HUES6 (cell line): ENCODE measurements around the gene REC8.
A peak's percentile ranks its signal among the peaks of the same experiment; 100 is the strongest.

Source experiments
- H3K27ac ChIP-seq: 2 replicates; pipeline ENCODE4 v1.7.0; 2013; ENCODE audit warnings: low read depth, mild to moderate bottlenecking, low read length, inconsistent platforms
- H3K27me3 ChIP-seq: 2 replicates; pipeline ENCODE4 v1.6.1; 2013; ENCODE audit warnings: low read length; ENCODE audit not compliant: control insufficient read depth, insufficient read depth
- H3K36me3 ChIP-seq: 2 replicates; pipeline ENCODE4 v1.6.1; 2013; ENCODE audit warnings: low read length; ENCODE audit not compliant: control insufficient read depth, insufficient read depth
- H3K4me1 ChIP-seq: 2 replicates; pipeline ENCODE4 v1.6.1; 2013; ENCODE audit warnings: low read length; ENCODE audit not compliant: control insufficient read depth, insufficient read depth
- H3K4me3 ChIP-seq: 2 replicates; pipeline ENCODE4 v1.5.1; 2013; ENCODE audit warnings: low read depth, low read length
- H3K9ac ChIP-seq: one replicate; pipeline ENCODE4 v1.6.1; 2013; ENCODE audit warnings: mild to moderate bottlenecking, low read length
- H3K9me3 ChIP-seq: 2 replicates; pipeline ENCODE4 v1.6.1; 2013; ENCODE audit warnings: low read depth, low read length; ENCODE audit not compliant: control insufficient read depth, insufficient read depth

The REC8 gene

GRCh38 chr14:24132061-24132685 is 39.7 kb upstream of the REC8 start:
- Histone ChIP-seq H3K9me3 (no peaks in the 10 kb centered on the region), H3K27me3 (no peaks in the 10 kb centered on the region; the same call in 1 of the 2 replicates), H3K9ac (no peak overlapping the region), H3K4me1 (peaks cover 10% of the 10 kb centered on the region), H3K4me3 (no peak overlapping the region), H3K36me3 (peaks cover under 1% of the 10 kb centered on the region; the same call in 1 of the 2 replicates), H3K27ac (no peak overlapping the region)

GRCh38 chr14:24132976-24133375 is 38.9 kb upstream of the REC8 start:
- Histone ChIP-seq H3K4me1 (peaks cover 10% of the 10 kb centered on the region), H3K36me3 (peaks cover 8% of the 10 kb centered on the region; the same call in 1 of the 2 replicates), H3K27ac (no peak overlapping the region), H3K27me3 (no peaks in the 10 kb centered on the region; the same call in 1 of the 2 replicates), H3K9ac (no peak overlapping the region), H3K4me3 (no peak overlapping the region), H3K9me3 (no peaks in the 10 kb centered on the region)

- H3K4me3 ChIP-seq, result no peak overlapping the region
- H3K9me3 ChIP-seq, result no peaks in the 10 kb centered on the region
- peaks cover 10% of the 10 kb centered on the region for H3K4me1 ChIP-seq
- H3K36me3 ChIP-seq, result peaks cover 16% of the 10 kb centered on the region
- H3K27me3 ChIP-seq, result no peaks in the 10 kb centered on the region; the same call in 1 of the 2 replicates
- no peak overlapping the region for H3K9ac ChIP-seq
- no peak overlapping the region for H3K27ac ChIP-seq
Observed at GRCh38 chr14:24133735-24134134, 38.1 kb upstream of the REC8 start.

GRCh38 chr14:24135584-24135833 is 36.4 kb upstream of the REC8 start:
- Histone ChIP-seq H3K4me3 (peak overlapping the region; percentile 96), H3K4me1 (peaks cover 10% of the 10 kb centered on the region), H3K27me3 (no peaks in the 10 kb centered on the region; the same call in 1 of the 2 replicates), H3K9me3 (no peaks in the 10 kb centered on the region), H3K27ac (no peak overlapping the region), H3K9ac (no peak overlapping the region), H3K36me3 (peaks cover 27% of the 10 kb centered on the region)

- Histone ChIP-seq H3K9ac (peak within 1 kb of the TSS; percentile 64), H3K9me3 (no peaks in the 10 kb centered on the region), H3K27ac (no peak within 1 kb of the TSS), H3K27me3 (no peaks in the 10 kb centered on the region; the same call in 1 of the 2 replicates), H3K4me1 (peaks cover 10% of the 10 kb centered on the region), H3K36me3 (peaks cover 27% of the 10 kb centered on the region), H3K4me3 (peak within 1 kb of the TSS; percentile 96)
Observed at GRCh38 chr14:24135834-24136683, 35.8 kb upstream of the REC8 start, which contains the start of gene PSME1. TSS of gene PSME1 (plus strand) at chr14:24136194. CDS start at chr14:24136263, 69 bp downstream.

GRCh38 chr14:24136684-24137528 is 35.0 kb upstream of the REC8 start:
- Histone ChIP-seq H3K9me3 (no peaks in the 10 kb centered on the region), H3K4me3 (peak overlapping the region; percentile 96), H3K27ac (no peak overlapping the region), H3K27me3 (no peaks in the 10 kb centered on the region; the same call in 1 of the 2 replicates), H3K9ac (peak overlapping the region; percentile 64), H3K4me1 (peaks cover 10% of the 10 kb centered on the region), H3K36me3 (peaks cover 27% of the 10 kb centered on the region)

GRCh38 chr14:24137529-24138395 is 34.1 kb upstream of the REC8 start:
- no peak overlapping the region for H3K9ac ChIP-seq
- peaks cover 13% of the 10 kb centered on the region for H3K4me1 ChIP-seq
- no peaks in the 10 kb centered on the region; the same call in 1 of the 2 replicates for H3K27me3 ChIP-seq
- no peaks in the 10 kb centered on the region for H3K9me3 ChIP-seq
- 0 out of 2 replicates have a peak overlapping the region, but pooled peaks have one; percentile 6 for H3K4me3 ChIP-seq
- no peak overlapping the region for H3K27ac ChIP-seq
- peaks cover 27% of the 10 kb centered on the region for H3K36me3 ChIP-seq

- H3K4me1 ChIP-seq, result peaks cover 13% of the 10 kb centered on the region
- no peak overlapping the region for H3K4me3 ChIP-seq
- H3K27ac ChIP-seq, result no peak overlapping the region
- H3K27me3 ChIP-seq, result no peaks in the 10 kb centered on the region; the same call in 1 of the 2 replicates
- H3K9ac ChIP-seq, result no peak overlapping the region
- H3K9me3 ChIP-seq, result no peaks in the 10 kb centered on the region
- peaks cover 27% of the 10 kb centered on the region for H3K36me3 ChIP-seq
Observed at GRCh38 chr14:24138396-24139271, 33.2 kb upstream of the REC8 start.

GRCh38 chr14:24139272-24139934 is 32.5 kb upstream of the REC8 start:
- Histone ChIP-seq H3K9ac (no peak overlapping the region), H3K4me3 (peak overlapping the region; percentile 24), H3K27ac (no peak overlapping the region)

More at GRCh38 chr14:24139272-24139934, 32.5 kb upstream of the REC8 start:
- Histone ChIP-seq H3K36me3 (peaks cover 35% of the 10 kb centered on the region), H3K27me3 (no peaks in the 10 kb centered on the region; the same call in 1 of the 2 replicates), H3K9me3 (no peaks in the 10 kb centered on the region), H3K4me1 (peaks cover 13% of the 10 kb centered on the region)
